GM21360 (cell line): ENCODE measurements around the gene ALPG.
"Not testable (repeated sequence)": the region's sequence is repeated elsewhere in the genome, so short reads cannot be mapped to it uniquely, and the experiment has no call there.

Experiments
- ATAC-seq: cut with Tn5 transposase; IDR thresholded peaks from one replicate; pipeline ENCODE4 v1.9.1; 2021; ENCODE audit warnings: mild to moderate bottlenecking, moderate library complexity; ENCODE audit not compliant: unreplicated experiment

The ALPG gene

DNA sequence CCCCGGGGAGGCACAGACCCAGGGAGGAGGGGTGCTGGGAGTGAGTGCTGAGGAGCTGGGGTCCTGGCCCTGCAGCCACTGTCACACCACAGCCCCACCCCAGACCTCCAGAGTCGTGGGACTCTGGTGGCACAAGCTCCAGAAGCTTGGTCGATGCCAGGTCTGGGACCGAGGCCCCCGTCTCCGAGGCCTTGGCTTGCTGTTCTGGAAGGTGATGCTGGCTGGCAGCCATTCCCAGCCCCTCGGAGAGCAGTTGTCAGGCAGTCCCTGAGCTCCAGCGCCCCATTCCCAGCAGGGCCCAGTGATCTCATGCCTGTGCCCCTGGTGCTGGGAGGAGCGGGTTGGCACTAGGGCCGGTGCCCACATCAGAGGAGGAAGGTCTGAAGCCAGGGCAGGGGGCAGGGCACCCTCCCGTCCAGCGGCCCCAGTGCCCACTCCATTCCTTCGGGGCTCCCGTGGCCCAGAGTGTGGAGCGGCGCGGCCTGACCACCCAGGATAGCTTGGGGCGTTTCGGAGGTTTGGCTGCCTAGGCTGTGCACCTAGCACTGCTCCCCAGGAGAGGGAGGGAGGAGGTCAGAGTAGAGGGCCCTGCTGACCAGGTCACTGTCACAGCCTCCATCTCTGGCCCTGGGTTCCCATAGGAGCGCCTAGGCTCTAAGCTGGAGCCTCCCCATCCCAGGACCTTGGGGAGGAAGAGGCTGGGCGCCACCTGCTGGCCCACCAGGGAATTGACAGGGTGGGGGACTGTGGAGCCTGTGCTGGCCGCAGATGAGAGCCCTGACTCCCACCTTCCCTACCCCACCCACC, 32.5 kb downstream of the ALPG start:
- no peak for ATAC-seq

DNA sequence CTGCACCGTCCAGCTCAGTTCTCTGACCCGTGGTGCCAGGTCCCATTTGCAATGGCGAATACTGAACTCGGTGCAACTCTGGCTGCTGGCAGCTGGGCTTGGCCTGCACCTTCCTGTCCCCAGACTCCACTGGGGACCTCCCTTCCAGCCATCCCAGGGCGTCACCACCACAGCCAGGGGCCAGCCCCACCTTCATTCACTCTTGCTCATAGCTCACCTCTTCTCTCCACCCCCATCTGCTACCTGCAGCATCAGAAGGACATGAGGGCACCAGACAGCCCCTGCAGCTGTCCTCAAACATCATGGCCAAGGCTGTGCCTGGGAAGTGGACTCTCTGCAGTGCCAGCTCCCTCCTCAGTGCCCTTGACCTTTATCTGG, 33.1 kb downstream of the ALPG start:
- ATAC-seq: no peak

- not testable (repeated sequence) for ATAC-seq
Measured at GRCh38 chr2:232440220-232441018, 33.8 kb downstream of the ALPG start.

DNA sequence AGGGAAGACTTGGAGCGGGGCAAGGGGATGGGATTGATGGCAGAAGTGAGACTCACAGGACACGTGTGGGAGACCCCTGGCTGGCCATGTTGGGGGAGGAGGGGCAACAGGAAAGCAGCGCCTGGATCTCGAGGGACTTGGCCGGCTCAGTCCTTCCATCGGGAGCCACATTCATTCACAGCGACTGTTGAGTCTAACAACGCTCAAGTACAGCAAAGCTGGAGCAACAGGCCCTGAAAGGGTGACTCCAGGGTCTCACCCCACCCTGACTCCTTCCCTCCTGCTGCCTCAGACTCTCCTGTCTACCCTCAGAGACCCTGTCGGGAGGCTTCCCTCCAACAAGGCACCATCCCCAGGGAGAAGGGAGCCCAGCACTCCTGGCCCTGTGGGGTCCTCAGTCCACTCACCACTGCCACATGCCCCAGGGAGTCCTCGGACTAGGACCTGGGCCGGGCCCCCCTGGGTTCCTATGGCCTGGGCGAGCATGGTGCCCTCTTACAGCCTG, 34.6 kb downstream of the ALPG start:
- ATAC-seq: no peak

DNA sequence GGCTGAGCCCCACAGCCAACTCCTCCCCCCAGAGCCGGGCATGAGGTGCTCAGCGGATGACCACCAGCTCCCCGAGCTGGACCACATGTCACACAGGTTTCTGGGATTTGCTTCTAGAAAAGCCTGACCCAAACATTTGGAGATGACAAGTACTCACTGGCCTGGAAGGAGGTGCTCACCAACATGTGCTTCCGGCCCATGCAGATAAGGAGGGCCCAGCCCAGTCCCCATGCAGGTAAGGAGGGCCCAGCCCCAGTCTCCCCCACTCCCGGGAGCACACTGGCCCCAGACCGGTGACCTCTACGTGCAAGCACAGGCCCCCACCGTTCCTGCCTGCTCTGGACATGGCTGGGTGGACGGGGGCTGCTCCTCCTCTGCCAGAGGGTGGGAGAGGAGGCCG, 35.3 kb downstream of the ALPG start:
- not testable (repeated sequence) for ATAC-seq

DNA sequence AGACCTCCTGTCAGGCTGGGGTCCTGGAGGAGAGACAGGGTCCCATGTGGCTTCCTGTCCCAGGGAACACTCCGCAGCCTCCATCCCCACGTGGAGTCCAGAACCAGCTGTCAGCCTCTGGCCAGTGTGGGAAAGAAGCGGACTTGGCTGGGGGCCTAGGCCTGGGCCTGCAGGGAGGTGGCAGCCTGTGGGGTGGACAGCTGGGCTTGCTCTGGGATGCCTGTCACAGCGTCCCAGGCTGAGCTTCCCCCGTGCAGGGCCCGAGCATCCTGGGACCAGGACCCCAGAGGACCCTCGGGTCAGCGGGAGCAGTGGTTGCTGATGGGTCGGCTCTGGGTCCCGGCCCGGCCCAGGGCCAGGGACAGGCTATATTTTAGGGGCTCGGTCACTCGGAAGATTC, 35.8 kb downstream of the ALPG start:
- ATAC-seq: not testable (repeated sequence)

GRCh38 chr2:232443047-232443446, 36.4 kb downstream of the ALPG start:
- ATAC-seq: not testable (repeated sequence)

DNA sequence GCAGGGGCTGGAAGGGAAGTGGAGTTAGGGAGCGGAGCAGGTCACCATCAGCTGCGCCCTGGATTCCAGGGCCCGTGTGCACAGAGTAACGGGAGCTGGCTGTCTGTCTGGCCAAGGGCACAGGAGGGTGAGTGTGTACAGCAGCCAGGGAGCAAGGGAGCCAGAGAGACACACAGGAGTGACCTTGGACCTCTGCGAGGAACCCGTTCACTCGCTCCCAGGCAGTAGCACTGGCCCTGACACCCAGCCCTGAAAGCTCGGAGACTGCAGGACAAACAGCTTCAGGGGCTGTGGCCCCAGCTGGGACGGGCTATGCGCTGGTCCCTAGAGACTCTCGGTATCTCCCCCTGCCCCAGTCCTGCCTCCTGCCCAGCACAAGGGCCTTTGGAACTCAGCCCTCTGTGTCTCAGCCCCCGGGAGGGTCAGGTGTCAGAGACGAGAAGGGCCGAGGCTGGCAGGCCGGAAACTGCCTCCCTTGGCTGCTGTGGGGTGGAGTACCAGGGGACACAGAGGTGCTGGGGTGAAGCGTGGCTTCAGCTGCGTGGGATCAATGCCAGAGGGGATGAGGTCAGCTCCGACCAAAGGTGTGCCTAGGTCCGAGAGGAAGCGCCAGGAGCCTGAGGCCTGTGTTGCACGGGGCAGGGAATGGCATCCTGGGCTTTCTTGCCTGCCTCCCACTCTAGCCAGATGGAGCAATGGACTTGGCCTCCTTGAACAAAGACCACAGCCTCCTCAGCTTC, 37.2 kb downstream of the ALPG start:
- ATAC-seq: not testable (repeated sequence)

DNA sequence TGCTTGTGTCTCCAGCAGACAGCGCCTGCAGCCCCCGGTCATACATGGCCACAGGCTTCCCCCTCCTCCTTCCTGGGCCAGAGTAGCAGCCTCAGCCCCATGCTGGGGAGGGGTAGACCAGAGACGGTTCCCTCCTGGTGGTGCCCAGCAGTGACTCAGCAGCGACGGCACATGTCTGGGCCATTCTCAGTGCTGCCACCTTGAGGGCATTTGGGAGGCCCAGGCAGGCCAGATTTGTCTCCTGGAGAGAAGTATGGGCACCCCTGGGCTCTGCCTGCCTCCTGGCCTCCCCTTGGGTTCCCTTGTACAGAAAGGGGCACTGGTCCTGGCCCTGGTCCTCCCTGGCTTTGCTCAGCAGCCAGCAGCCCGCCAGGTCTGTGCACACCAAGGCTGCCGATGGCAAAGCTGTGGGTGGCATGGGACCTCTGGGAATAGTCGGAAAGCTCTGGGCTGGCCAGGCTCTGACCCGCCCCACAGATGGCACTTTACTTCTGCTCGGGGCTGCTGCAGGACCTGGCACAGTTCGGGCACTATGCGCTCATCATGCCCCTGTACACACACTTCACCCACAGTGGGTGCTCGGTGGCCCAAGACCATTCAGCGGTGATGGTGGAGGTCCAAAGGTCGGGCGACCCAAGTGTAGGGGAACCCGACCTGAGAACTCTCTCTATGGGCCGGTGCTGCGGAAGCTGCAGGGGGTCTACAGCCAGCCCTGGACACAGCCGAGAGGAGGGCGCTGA, 37.9 kb downstream of the ALPG start:
- ATAC-seq: no peak

GRCh38 chr2:232445149-232445885, 38.7 kb downstream of the ALPG start:
- ATAC-seq: not testable (repeated sequence)

GRCh38 chr2:232446266-232446777, 39.7 kb downstream of the ALPG start:
- ATAC-seq: not testable (repeated sequence)

GRCh38 chr2:232447091-232447620, 40.5 kb downstream of the ALPG start:
- no peak for ATAC-seq

GRCh38 chr2:232447638-232448303, 41.1 kb downstream of the ALPG start:
- no peak for ATAC-seq

DNA sequence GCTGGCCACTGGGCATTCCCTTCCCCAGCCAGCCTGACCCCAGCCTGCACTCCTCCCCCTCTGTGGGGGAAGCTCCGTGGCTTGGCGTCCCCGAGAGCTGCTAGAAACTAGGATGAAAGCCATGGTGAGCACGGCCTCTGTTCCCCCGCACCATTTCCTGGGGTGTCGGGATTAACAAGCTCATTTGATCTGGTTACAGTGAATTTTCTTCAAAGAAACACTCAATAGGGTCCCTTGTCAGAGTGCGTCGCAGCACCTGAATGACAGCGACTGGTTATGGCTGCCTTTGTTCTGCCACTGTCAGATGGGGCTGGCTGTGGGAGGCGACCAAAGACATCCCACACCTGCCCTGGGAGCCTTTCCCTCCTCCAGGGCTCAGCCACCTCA, 41.7 kb downstream of the ALPG start:
- ATAC-seq: no peak

- ATAC-seq: no peak
Measured at GRCh38 chr2:232449964-232450363, 43.3 kb downstream of the ALPG start.

- not testable (repeated sequence) for ATAC-seq
Measured at GRCh38 chr2:232451645-232452044, 45.0 kb downstream of the ALPG start.

DNA sequence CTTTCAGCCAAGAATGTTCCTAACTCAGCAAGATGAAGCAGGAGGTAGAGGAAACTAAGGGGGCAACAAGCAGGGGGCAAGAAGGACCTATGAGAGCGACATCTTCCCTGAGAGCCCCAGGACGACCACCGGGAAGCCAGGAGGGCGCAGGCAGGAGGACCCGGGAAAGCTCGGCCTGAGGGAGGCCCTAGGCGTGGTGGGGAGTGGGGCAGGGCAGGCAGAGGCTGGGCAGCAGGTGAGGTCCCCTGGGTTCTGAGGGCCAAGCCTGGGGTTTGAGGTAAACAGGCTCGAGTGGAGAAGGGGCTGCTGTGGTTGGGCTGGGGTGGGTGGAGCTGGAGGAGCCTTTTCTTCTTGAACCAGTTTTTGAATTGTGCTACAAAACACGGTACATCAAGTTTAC, 48.0 kb downstream of the ALPG start:
- ATAC-seq: no peak

GRCh38 chr2:232455426-232456255, 49.0 kb downstream of the ALPG start, which contains the start of gene ALPI:
ALPI (plus strand) TSS chr2:232456153; CDS start chr2:232456200, 47 bp downstream.
- ATAC-seq: no peak
